ENCODE measurements around the gene ZFP92.
"Not testable (repeated sequence)": the region's sequence is repeated elsewhere in the genome, so short reads cannot be mapped to it uniquely, and the experiment has no call there.

The ZFP92 gene

GRCh38 chrX:153411255-153411987, at the start of gene ZFP92:
TSS of gene ZFP92 (plus strand) at chrX:153411472. CDS start at chrX:153418323, 6,851 bp downstream.
- no peak for DNase-seq

- no peak for DNase-seq
Measured at GRCh38 chrX:153361781-153362397, 49.4 kb upstream of the ZFP92 start.

GRCh38 chrX:153365670-153366069, 45.6 kb upstream of the ZFP92 start:
- no peak for DNase-seq

GRCh38 chrX:153366119-153366518, 45.2 kb upstream of the ZFP92 start:
- DNase-seq = no peak

- no peak for DNase-seq
Measured at GRCh38 chrX:153366878-153367538, 44.3 kb upstream of the ZFP92 start.

- no peak for DNase-seq
Measured at GRCh38 chrX:153370293-153371055, 40.8 kb upstream of the ZFP92 start.

GRCh38 chrX:153371256-153371655, 40.0 kb upstream of the ZFP92 start:
- DNase-seq = no peak

- no peak for DNase-seq
Measured at GRCh38 chrX:153372949-153373348, 38.3 kb upstream of the ZFP92 start.

GRCh38 chrX:153374426-153374825, 36.8 kb upstream of the ZFP92 start:
- DNase-seq = no peak

- no peak for DNase-seq
Measured at GRCh38 chrX:153375571-153375970, 35.7 kb upstream of the ZFP92 start.

GRCh38 chrX:153377727-153378126, 33.5 kb upstream of the ZFP92 start:
- no peak for DNase-seq

- DNase-seq = no peak
Measured at GRCh38 chrX:153378607-153379006, 32.7 kb upstream of the ZFP92 start.

- DNase-seq = no peak
Measured at GRCh38 chrX:153379508-153379907, 31.8 kb upstream of the ZFP92 start.

- no peak for DNase-seq
Measured at GRCh38 chrX:153379971-153380581, 31.2 kb upstream of the ZFP92 start.

GRCh38 chrX:153380691-153381090, 30.6 kb upstream of the ZFP92 start:
- no peak for DNase-seq

GRCh38 chrX:153381684-153382532, 29.4 kb upstream of the ZFP92 start:
- no peak for DNase-seq

GRCh38 chrX:153382563-153383482, 28.4 kb upstream of the ZFP92 start:
- DNase-seq = no peak

GRCh38 chrX:153384390-153384789, 26.9 kb upstream of the ZFP92 start:
- DNase-seq = no peak

GRCh38 chrX:153384973-153385372, 26.3 kb upstream of the ZFP92 start:
- DNase-seq = not testable (repeated sequence)

- no peak for DNase-seq
Measured at GRCh38 chrX:153386097-153386496, 25.2 kb upstream of the ZFP92 start.

GRCh38 chrX:153387345-153387744, 23.9 kb upstream of the ZFP92 start:
- no peak for DNase-seq

Data from cortex of kidney (tissue), 1 donor.